Gastrocnemius medialis (tissue), 4 donors: Measurements from ENCODE around the gene AKAP11.

ENCODE experiments used
- POLR2A ChIP-seq, 2 donors: fragments of 450-650 bp; IDR thresholded peaks; one replicate each; pipeline ENCODE4 v1.6.1; 2017; ENCODE audit warnings: antibody characterized with exemption in 2 of 2, mild to moderate bottlenecking in 2 of 2, moderate library complexity in 2 of 2
- TF ChIP-seq, protein P1 (sequence below), 5 experiments: fragments of 450-650 bp in 3 of 5; fragments of 200-600 bp in 2 of 5; sonication (generic) in 2 of 5; IDR thresholded peaks in 4 of 5; conservative IDR thresholded peaks in 1 of 5; 1 replicate in 4 of 5; 2 replicates in 1 of 5; pipeline ENCODE4 v1.5.1; 2016 to 2019; ENCODE audit warnings: antibody characterized with exemption in 5 of 5, mild to moderate bottlenecking in 3 of 5, moderate library complexity in 3 of 5

DNA sequence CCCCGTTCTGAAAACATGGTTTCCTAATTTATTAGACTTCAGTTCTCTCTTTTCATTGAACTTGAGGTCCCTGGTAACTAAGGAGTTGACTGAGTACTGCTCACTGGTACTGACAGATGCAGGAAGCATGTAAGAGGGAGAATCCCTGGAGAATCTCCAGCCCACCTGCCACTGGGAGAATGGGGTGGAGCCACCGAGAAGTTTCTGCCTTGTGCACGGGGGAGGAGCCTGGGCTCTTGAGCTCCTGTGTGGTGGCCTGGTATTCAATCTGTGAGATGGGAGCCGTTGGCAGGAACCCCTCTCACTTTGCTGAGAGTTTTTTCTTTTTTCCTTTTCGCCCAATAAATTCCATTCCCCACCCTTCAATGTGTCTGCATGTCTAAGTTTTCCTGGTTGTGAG, 13.2 kb upstream of the AKAP11 start:
- TF ChIP-seq, protein P1, sequence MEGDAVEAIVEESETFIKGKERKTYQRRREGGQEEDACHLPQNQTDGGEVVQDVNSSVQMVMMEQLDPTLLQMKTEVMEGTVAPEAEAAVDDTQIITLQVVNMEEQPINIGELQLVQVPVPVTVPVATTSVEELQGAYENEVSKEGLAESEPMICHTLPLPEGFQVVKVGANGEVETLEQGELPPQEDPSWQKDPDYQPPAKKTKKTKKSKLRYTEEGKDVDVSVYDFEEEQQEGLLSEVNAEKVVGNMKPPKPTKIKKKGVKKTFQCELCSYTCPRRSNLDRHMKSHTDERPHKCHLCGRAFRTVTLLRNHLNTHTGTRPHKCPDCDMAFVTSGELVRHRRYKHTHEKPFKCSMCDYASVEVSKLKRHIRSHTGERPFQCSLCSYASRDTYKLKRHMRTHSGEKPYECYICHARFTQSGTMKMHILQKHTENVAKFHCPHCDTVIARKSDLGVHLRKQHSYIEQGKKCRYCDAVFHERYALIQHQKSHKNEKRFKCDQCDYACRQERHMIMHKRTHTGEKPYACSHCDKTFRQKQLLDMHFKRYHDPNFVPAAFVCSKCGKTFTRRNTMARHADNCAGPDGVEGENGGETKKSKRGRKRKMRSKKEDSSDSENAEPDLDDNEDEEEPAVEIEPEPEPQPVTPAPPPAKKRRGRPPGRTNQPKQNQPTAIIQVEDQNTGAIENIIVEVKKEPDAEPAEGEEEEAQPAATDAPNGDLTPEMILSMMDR (IDR thresholded peaks at IDR 0.05 in 4 of 5, conservative IDR thresholded peaks at IDR 0.05 in 1 of 5) = no peak
- TF ChIP-seq POLR2A (IDR thresholded peaks at IDR 0.05) = no peak
